ENCODE data around the gene JAKMIP2. TPM values are rescaled to one million over a fixed set of nuclear protein-coding genes. Genes with fewer than 3 reads are reported as not detected.

The JAKMIP2 gene
- total and polyA plus RNA-seq, 8 donors = 0.73 to 11.7 (median 8.1) TPM

DNA sequence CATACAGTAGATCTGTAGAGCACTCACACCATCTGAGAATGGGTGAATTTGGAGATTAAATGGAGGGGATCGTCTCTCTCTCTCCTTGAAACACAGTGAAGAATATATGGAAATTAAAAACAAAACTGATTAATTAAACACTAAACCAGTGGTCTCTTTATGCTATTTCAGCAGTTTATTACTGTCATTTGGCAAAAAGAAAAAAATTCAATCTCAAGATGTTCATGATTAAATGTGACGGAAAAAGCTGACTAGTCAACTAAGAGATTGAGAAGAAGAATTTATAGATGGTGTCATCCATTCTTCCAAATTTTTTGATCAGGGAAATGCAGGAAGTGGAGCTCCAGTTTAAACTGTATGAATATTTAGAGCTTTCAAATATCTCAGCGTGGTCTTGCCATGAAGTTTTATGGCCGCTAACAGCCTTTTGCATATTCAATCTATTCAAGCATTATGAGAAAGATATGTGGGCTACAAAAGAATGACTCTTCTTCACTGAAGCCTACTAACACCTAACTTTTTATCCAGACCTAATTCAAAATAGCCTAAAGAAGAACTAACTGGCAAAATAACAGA, 151.0 kb downstream of the JAKMIP2 start:
- Histone ChIP-seq H3K9me3 (no peaks in the 10 kb centered on the region), H3K4me1 (no peaks in the 10 kb centered on the region), H3K27ac (no peak overlapping the region), H3K27me3 (no peaks in the 10 kb centered on the region), H3K36me3 (no peaks in the 10 kb centered on the region), H3K4me3 (no peak overlapping the region)
- TF ChIP-seq, protein P1, sequence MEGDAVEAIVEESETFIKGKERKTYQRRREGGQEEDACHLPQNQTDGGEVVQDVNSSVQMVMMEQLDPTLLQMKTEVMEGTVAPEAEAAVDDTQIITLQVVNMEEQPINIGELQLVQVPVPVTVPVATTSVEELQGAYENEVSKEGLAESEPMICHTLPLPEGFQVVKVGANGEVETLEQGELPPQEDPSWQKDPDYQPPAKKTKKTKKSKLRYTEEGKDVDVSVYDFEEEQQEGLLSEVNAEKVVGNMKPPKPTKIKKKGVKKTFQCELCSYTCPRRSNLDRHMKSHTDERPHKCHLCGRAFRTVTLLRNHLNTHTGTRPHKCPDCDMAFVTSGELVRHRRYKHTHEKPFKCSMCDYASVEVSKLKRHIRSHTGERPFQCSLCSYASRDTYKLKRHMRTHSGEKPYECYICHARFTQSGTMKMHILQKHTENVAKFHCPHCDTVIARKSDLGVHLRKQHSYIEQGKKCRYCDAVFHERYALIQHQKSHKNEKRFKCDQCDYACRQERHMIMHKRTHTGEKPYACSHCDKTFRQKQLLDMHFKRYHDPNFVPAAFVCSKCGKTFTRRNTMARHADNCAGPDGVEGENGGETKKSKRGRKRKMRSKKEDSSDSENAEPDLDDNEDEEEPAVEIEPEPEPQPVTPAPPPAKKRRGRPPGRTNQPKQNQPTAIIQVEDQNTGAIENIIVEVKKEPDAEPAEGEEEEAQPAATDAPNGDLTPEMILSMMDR (IDR thresholded peaks at IDR 0.05) = no peak
- ATAC-seq = no peak
- intact Hi-C loops (cut with DNase I) = no loop called here
- DNase-seq = no peak

DNA sequence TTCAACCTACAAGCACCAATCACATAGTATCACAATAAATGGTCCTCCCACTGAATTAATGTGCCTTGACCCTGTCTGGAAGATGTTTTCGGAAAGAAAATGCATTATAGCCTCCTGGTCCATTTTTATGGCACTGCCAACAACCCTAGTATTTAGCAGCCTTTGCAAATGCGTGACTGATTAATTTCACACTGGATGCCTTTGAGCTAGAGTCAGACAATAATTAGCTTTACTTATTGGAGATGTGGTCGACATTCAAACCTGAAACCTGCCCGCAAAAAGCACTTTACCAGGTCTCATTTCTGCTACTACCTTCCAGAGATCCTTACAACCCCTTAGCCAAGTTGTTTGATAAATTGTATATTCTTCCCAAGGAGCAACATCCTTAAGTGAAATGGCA, 153.3 kb downstream of the JAKMIP2 start:
- intact Hi-C loops (cut with DNase I) = no loop called here
- TF ChIP-seq, protein P1 (IDR thresholded peaks at IDR 0.05) = no peak
- DNase-seq (no peak), ATAC-seq (no peak)
- no peaks in the 10 kb centered on the region for H3K27me3 ChIP-seq
- H3K36me3 ChIP-seq = no peaks in the 10 kb centered on the region
- H3K4me3 ChIP-seq = no peak overlapping the region
- no peak overlapping the region for H3K27ac ChIP-seq
- H3K9me3 ChIP-seq = no peaks in the 10 kb centered on the region
- no peaks in the 10 kb centered on the region for H3K4me1 ChIP-seq

DNA sequence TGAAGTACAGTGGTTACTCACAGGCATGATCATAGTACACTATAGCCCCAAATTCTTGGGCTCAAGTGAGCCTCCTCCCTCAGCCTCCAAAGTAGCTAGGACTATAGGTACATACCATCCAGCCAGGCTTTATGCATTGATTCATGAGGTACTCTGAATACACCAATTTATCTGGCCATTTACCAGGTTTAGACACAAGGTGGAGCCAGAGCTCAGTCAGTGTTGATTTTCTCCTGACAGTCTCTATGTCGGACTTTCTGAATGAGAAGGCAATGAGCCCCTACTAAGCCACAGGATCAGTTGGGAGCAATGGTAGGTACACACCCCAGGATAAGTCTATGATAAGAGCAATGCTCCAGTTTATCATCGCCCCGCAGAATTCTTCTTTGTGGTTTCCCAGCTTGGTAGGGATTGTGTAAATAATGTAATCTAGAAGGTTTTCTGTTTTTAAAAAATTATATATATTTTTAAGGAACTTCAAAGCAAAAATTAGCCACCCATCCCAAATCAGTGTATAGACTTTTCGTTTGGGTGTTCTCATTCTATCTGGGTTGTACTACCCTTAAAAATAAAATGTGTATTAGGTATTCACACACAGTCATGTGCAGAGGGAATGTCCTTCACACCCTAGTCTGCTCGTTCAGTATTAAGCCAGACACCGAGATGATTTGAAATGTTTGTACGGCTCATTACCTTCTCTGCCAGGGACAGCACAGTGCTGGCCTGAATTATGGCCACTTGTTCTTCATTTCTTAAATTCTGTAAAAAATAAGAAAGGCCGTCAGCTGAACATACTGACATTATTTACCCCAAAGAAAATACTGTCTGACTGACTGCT, 154.3 kb downstream of the JAKMIP2 start:
- DNase-seq (peak in 2 of 4 donors; percentile 65 to 81), ATAC-seq (peak; percentile 99)
- Histone ChIP-seq H3K36me3 (no peaks in the 10 kb centered on the region), H3K27me3 (no peaks in the 10 kb centered on the region), H3K4me1 (no peaks in the 10 kb centered on the region), H3K4me3 (no peak overlapping the region), H3K27ac (no peak overlapping the region), H3K9me3 (no peaks in the 10 kb centered on the region)
- intact Hi-C loops (cut with DNase I) = no loop called here
- TF ChIP-seq, protein P1 (IDR thresholded peaks at IDR 0.05) = peak; percentile 54 to 61

DNA sequence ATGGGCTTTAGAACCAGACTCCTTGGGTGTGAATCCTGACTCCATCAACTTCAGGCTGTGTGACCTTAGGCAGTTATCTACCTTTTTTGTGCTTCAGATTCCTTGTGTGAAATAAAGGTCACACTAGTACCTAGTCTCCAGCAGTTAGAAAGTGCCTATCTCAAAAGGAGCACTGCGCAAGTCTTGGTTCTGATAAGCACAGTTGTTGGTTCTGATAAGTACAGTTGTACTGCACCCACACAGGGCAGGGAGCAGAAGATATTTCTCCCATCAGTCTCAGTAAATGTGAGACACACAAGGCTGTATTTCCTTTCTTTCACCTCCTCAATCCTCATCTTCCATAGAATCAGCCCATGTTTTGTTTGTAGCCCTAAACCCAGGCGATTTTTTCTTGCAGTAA, 156.1 kb downstream of the JAKMIP2 start:
- ATAC-seq (no peak), DNase-seq (no peak)
- Histone ChIP-seq H3K27ac (no peak overlapping the region), H3K4me3 (no peak overlapping the region), H3K36me3 (no peaks in the 10 kb centered on the region), H3K4me1 (no peaks in the 10 kb centered on the region), H3K9me3 (no peaks in the 10 kb centered on the region), H3K27me3 (no peaks in the 10 kb centered on the region)
- intact Hi-C loops (cut with DNase I) = loop anchor here in 1 of 2 donors (2.0 kb wide), 1 partner anchor 196 kb away; no protein-coding TSS in a partner anchor
- TF ChIP-seq, protein P1 (IDR thresholded peaks at IDR 0.05) = no peak

DNA sequence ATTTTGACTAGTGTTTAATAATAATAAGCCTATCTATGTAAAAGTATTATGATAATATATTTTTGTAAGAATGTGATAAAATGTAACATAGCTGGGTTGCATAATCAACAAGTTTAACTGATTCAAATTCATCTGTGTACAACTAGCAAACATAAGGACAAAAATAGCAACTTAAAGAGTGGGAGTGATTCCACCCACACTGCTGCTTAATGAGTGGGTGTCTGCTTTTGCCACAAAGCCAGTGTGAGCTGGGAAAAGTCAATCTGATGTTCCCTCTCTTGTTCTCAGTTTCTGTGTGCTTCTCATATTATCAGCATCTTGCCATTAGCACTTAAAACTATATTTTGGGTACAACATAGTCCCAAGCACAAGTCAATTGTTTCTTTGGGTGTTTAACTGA, 161.5 kb downstream of the JAKMIP2 start:
- Histone ChIP-seq H3K36me3 (no peaks in the 10 kb centered on the region), H3K27ac (no peak overlapping the region), H3K4me1 (no peaks in the 10 kb centered on the region), H3K9me3 (no peaks in the 10 kb centered on the region), H3K27me3 (no peaks in the 10 kb centered on the region), H3K4me3 (no peak overlapping the region)
- no peak for ATAC-seq
- TF ChIP-seq, protein P1 (IDR thresholded peaks at IDR 0.05) = no peak
- DNase-seq = no peak
- intact Hi-C loops (cut with DNase I) = no loop called here

Measured in left lung (tissue), 10 donors.